HG03135 (cell line): ENCODE results near the gene RBM33.
A peak's percentile ranks its signal among the peaks of the same experiment; 100 is the strongest.
"Not testable (repeated sequence)": the region's sequence is repeated elsewhere in the genome, so short reads cannot be mapped to it uniquely, and the experiment has no call there.

ENCODE experiments used
- ATAC-seq: cut with Tn5 transposase; IDR thresholded peaks from one replicate; pipeline ENCODE4 v1.9.1; 2021; ENCODE audit warnings: mild to moderate bottlenecking, moderate library complexity; ENCODE audit not compliant: unreplicated experiment

RBM33 gene

DNA sequence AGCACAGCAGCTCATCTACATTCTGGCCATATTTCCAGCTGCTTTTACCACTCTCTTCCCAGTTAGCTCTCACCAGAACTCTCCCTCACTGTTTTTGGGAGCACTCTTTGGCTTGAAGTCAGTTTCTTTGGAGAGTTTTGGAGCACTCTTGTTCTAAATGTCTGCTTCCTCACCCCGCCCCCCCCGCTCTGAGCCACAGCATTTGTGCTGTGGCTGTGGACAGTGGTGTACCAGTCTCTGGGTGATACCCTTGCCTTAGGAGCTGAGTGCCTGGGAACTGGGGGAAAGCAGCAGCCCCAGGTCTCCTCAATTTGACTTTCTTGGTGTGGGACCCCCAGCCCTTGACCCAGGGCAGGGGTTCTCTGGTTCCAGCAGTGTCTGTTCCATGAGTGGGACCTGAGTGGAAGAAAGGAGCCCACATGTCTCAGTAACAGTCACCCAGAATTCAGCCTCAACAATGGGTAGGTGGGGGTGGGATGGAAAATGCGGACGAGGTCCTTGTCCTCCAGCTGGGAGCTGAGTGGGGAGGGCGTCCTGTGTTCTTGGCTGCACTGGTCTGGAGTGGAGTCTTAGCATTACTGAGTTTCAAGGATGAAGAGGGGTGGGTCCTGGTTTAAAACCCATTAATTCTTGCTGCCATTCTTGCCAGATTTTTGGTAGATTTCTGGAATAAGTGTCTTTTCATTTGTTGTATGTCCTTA is 18.0 kb downstream of the RBM33 start:
- ATAC-seq = no peak

DNA sequence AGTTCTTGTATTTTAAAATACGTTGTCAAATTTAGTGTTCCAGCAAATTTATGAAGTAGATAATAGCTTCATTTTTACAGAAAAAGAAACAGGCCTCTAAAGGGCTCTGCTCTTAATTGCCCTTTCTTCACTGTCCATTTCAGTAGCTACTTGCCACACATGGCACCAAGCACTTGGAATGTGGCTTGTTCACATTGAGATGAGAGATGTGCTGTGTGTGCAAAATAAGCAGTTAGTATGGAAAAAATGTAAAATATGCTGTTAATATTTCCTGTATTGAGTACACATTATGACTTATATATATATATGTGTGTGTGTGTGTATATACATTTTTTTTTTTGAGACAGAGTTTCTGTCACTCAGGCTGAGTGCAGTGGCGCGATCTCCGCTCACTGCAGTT is 19.5 kb downstream of the RBM33 start:
- ATAC-seq = no peak

DNA sequence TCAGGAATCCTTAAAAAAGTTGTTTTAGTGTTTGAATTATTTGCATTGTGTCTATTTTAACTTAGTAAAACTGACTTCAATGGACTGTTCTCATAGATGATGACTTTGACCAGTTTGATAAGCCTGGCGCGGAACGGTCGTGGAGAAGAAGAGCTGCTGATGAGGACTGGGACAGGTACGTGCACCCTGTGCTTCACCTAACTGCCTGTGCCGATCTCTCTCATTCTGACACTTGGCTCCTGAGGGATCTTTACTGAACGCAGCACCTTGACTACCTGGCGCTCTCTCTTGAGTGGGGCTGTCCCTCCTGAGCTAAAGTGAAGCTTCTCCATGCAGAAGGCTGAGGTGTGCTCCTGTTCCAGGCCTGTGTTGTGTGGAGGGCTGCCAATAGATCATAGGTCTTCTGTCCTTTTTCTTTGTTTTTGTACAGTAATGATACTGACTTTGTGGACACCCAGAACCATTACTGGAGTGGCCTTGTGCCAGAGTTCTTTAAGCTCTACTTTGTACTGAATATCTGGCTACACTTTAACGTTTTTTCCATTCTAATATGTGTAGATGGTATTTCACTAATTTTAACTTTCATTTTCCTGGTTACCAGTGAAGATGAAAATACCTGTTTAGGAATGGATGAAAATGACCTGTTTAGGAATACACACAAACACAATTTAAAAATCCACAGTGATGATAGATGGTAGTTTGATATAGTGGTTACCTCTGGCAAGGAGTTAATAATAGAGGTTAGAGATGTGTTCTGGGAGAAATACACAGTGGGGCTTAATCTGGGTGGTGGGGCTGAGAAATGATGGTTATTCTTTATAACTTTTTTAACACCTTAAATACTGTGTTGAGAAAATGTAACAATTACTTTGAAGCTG is 20.9 kb downstream of the RBM33 start:
- no peak for ATAC-seq

DNA sequence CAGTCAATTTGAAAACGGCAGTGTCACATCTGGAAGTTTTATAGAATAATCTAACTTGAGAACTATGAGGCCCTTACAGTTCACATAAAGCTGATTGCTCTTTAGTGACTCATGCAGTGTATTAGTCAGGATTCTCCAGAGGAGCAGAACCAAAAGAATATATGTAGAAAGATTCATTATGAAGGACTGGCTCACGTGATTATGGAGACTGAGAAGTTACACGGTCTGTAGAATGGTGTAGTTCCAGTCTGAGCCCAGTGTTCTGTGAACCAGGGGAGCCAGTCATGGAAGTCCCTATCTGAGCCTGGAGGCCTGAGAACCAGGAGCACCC is 21.5 kb downstream of the RBM33 start:
- ATAC-seq = no peak

DNA sequence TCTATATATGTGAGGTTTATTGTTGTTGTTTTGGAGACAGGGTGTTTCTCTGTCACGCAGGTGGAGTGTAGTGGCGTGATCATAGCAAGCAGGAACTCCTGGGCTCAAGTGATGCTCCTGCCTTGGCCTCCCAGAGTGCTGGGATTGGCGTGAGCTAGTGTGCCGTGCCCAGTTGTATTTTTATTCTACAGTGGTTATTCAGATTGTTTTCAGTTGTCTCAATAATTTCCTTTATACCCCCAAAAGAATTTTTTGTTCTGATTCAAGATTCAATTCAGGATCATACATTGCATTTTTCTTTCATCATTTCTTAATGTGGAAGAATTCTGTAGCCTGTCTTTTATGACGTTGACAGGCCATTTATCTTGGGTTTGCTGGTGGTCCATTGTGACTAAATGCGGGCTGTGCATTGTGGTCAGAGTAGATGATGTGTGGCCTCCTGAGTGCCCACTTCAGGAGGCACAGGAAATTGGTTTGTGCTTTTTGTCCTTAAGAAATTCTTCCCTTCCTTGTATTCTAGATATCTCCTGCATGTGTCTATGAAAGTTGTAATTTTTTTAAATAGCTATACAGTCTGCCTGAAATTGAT is 22.9 kb downstream of the RBM33 start:
- ATAC-seq = no peak

DNA sequence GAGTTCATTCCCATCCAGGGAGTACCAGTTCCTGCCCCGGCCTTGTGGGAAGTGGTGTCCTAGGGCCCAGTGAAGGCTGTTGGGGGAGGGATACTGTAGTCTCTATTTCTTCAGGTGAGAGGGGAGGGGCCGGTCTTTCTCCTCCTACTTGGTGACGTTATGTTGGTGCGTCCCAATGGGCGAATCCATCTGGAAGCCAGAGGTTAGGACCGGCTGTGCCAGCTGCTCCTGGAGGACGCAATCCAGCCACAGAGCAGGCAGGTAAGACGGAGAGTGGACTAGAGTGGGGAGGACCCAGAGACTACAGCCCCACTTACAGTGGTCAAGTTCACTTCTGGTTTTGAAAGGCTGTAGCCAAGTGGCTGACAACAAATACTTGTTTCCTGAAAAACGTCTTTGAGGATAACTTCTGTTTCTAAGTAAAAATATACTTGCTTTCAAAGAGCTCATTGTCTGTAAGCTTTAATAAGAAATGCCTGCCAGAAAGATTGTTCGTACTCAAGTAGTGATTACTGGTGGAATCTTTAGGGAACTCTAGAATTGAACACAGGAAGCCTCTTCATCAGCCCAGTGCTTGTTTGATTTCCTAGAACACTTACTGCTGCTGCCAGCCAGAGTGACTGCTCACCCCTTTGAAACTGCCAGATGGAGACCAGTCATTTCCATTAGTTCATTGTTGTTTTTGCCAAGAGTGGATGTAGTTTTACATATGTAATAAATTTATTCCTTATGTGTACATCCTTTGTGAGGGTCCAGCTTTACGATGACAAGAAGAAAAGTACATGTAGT is 25.4 kb downstream of the RBM33 start:
- ATAC-seq = no peak

DNA sequence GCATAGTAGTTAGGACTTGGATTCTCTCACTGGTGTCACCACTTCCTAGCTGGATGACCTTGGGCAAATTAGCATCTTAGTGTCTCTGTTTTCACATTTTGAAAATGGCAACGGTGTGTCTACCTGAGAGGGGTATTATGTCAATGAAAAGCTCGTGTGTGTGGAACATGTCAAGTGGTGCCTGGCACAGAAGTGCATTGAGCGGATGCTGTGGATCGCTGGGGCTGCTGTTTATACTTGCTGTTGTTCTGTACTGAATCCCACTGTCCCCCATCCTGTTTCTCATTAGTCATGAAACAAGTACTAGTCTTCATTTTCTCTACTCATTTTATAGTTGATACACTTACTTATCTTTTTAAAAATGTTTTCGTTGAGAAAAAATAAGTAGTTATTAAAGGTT is 26.1 kb downstream of the RBM33 start:
- ATAC-seq = no peak

DNA sequence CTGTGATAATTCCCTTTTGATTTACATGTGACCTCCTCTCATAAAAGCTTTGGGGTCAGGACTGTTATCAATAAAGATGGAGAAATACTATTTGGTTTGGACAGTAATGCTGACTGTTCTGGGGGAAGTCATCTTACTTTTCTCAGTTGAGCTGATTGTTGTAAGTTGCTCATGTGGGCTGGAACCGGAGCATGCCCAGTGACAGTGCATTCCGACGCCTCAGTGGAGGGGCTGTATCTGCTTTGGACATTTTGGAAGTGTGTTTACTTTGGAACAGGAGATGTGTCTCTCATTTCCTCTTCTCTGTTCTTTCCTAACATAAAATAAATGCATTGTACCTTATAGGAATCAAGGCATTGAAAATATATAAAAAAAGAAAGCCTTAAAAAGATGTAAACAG is 30.1 kb downstream of the RBM33 start:
- no peak for ATAC-seq

DNA sequence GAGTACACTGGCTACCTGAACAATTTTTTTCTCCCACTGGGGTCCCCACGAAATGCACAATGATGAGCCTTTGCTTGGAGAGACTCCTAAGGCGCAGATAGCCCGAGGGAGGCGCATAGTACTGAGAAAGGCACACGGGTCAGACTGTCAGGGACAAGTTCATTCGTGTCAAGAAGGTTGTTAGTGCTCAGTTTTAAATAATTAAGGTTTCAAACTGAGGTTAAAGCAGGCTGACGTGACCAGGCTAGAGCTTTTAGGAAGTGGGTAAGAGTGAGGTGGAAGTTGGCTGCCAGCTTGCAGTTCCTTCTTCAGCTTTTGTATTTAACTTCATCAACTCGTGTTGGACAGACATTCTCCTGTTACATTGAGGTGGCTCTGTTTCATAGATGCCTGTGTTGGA is 31.6 kb downstream of the RBM33 start:
- ATAC-seq = no peak

DNA sequence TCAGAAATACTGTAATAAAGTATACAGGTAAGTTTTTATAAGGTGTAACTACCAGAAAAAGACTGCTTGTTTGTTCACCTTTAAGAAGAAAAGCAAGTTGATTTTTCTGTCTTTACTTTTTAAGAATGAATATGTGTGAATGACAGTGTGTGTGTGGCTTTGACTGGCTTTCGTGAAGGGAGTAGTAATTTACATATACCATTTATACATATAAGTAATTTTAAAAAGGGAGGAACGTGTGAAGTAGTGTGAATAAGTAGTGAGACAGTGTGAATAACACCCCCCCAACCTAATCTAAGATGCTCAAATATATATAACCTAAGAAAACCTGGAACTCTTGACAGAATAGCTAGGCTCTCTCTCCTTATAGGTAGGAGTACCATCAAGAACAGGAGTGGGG is 33.2 kb downstream of the RBM33 start:
- no peak for ATAC-seq

DNA sequence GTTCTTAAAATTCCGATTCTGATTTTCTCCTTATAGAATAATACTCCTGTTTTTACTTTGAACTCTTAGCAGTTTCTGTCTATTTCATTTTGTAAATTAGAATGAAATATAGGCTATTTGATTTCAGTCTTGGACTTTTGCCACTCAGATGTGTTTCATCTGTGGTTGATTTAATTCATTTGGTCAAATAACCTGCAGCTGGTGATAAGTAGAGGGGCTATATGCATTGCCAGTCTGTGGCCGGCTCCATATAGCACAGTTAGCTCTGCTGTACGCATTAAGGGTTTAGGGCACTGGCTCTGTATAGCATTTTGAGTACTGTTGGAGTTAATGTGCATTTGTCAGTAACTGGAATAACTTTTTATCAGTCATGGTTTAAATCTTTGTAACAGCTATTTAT is 35.7 kb downstream of the RBM33 start:
- ATAC-seq = no peak

DNA sequence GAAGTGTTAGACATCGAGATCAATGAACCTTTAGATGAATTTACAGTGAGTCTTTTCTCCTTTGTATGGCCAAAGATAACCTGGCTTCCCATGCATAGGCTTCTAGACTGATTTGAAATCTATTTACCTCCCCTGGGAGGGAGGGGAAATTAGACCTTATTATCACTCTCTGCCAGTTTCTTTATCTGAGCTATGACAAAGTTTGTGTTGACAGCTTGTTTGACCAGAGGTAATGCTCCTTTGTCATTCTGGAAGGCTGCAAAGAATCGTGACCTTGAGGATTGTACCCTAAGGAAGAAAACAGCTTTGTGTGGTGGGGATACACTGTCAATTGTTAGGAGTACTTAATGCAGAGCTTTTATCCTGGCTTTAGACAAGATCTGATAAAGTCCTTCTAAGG is 36.4 kb downstream of the RBM33 start:
- no peak for ATAC-seq

DNA sequence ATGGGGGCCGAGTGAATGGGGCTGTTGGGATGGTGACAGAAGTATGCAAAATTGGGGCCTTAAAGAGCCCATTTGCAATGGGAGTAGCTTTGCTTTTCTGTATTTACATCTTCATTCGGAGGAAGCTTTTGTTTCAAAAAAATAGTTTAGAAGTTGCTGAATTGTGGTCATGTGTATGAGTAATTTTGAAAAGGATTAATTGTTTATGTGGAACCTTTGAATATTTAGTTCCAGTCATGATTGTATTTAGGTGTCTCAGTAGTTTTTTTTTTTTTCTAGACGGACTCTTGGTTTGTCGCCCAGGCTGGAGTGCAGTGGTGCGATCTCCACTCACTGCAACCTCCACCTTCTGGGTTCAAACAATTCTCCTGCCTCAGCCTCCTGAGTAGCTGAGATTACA is 37.2 kb downstream of the RBM33 start:
- ATAC-seq = no peak

DNA sequence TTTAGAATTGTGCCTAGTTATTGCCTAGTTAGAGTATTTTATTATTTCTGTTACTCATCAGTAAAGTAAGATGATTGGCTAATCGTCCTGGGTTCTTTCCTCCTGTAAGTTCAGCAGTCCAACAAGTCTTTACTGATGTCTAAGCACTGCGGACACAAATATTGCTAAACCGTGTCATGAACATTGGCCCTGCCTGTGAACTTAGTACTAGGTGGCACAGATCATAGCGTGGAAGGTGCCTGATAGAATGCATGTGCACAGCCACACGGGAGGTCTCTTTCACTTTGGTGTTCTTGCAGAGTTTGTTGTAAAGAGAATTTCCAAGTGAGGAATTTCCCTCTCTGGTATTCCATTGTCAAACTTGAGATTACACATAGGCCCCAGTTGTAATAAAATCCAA is 38.0 kb downstream of the RBM33 start:
- ATAC-seq = no peak

DNA sequence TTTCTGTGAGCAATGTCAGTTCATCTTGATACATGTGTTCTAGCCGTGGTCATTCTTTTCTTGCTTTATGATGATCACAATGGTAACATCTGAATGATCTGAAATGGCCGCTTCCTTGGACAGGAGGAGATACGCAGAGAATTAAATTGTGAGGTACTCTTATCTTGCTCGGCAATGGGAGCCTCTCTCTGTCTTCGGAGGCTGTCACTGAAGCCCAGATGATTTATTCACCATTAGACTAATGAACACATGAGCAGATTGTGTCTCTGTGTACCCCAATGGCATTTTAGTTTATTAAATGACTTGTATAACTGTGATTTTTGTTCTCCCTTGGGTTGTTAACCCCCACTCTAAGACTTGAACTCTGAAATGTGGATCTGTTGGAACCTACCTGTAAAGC is 38.6 kb downstream of the RBM33 start:
- ATAC-seq = no peak

DNA sequence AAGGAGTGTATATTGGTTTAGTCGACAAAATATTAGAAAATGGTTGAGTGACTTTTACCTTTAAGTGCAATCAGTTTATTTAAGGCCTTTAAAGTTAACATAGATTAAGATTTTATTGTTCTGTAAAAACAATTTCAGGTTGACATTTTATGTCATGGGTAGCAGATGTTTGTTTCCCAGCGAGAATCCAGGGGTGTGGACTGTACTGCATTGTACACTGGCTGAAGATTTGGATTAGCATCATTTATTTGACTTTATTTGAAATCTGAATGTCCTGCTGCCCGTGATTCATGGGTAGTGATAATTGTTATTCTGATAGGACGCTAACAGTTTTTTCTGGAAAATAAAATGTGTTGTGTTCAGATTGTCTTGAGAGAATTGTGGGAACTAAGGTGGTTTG is 39.3 kb downstream of the RBM33 start:
- ATAC-seq = no peak

DNA sequence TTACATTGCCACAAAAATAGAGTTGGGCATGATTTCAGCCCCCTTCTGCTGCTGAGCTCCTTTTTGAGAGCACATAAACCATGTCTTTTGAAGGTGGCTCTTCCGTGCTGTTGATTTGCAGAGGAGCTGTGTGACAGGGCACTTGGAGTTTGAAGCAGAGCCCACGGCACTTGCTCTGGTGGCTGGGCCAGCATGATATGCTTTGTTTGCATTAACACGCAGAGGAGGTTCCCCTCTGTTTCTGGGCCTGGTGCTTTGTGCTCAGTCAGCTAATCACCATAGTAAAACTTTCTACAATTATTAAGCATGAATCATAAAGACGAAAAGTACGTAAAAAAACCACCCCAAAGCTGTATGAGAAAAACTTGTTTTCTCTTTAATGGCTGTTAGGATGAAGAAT is 40.1 kb downstream of the RBM33 start:
- no peak for ATAC-seq

DNA sequence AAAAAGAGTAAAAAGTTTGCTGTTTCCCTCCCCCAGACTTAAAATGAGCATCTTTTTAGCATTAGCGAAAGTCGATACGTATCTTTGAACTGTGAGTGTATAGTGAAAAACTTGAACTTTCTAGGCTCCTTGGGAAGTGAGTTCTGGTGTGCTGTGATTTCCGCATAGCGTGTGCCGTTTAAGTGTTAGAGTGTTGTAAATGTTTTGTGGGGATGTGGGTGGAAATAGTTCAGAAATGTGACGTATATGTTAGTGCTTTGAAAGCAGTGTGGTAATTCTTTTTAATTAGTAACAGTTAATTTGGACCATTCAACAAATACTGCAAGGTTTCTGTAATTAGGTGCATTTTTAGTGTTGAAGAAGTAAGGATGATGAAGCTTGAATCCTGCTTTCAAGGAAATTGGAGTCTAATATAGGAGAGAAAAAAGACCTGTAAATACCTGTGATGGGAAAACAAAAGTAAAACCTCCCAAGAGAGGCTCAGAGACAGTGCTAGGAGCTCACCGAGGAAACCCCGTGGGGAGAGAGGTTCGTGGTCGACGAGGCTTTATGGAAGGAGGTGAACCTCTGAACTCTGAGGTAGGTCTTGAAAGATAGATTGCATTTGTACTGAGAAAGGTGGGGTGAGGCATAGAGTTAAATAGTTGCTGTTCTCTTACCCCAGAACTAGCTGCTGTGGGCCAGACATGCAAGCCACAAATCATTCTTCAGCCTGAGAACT is 40.8 kb downstream of the RBM33 start:
- ATAC-seq = peak; percentile 94

DNA sequence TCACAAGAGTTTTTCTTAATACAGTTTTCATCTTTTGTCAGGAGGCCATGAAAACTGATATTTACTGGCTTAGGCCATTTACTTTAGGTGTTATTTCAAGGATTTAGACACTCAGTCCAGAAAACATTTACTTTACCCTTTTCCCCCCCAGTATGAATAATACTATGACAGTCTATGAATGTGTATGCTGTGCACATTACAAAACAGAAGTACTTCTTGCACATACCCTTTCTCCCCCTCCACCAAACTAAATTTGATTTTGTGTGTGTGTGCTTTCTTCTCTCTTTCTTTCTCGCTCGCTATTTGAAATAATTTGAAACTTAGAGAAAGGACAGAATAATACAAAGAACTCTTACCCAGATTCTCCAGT is 41.3 kb downstream of the RBM33 start:
- no peak for ATAC-seq

DNA sequence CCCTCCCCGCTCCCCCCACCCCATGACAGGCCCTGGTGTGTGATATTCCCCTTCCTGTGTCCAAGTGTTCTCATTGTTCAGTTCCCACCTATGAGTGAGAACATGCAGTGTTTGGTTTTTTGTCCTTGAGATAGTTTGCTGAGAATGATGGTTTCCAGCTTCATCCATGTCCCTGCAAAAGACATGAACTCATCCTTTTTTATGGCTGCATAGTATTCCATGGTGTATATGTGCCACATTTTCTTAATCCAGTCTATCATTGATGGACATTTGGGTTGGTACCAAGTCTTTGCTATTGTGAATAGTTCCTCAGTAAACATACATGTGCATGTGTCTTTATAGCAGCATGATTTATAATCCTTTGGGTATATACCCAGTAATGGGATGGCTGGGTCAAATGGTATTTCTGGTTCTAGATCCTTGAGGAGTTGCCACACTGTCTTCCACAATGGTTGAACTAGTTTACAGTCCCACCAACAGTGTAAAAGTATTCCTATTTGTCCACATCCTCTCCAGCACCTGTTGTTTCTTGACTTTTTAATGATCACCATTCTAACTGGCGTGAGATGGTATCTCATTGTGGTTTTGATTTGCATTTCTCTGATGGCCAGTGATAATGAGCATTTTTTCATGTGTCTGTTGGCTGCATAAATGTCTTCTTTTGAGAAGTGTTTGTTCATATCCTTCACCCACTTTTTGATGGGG is 42.3 kb downstream of the RBM33 start:
- not testable (repeated sequence) for ATAC-seq
